Heart left ventricle (tissue), 13 donors: ENCODE data around the gene TNFAIP8L3.

Source experiments
- CTCF ChIP-seq, 12 donors: fragments of 200-600 bp; sonication (generic) in 4 of 12; IDR thresholded peaks; one replicate each; pipeline versions ENCODE4 v1.5.0 to v1.8.0; 2018 to 2022; ENCODE audit warnings: antibody characterized with exemption in 12 of 12, mild to moderate bottlenecking in 5 of 12
- POLR2A ChIP-seq, 2 donors: fragments of 450-650 bp; IDR thresholded peaks; one replicate each; pipeline ENCODE4 v1.6.1; 2017; ENCODE audit warnings: antibody characterized with exemption in 2 of 2, mild to moderate bottlenecking in 2 of 2, moderate library complexity in 2 of 2
- donor health status: ischemic (EF 13 %, LVEDD 7.1; RV severe dilation, severe dysfunction).
- donor health status: DM: no; HTN: yes; CAD: no.
- donor health status: DM: no; HTN: no; CAD: no.
- donor health status: ischemic (EF 25% LVEDD 6.9; RV normal size, moderate dysfunction).
- donor health status: ischemic (EF 25% LVEDD 5.7; RV mildly dilated, moderate dysfunction).
- donor health status: ischemic (EF 35%, LVEDD 5.7; RV mildly dilated, moderate dysfunction).
- donor health status: nonischemic (EF 11% LVEDD 7.7; RV severe dilation, severe dysfunction).
- donor health status: DM: yes; HTN: yes; CAD: no.
- donor health status: PGD.
- donor health status: ischemic (EF 29% LVEDD 5.4; RV normal size, mild dysfunction).
- donor health status: nonischemic (EF 23%, LVEDD 6.1; RV moderate dilation, normal function).

- no peak for TF ChIP-seq CTCF (IDR thresholded peaks at IDR 0.05)
- no peak for TF ChIP-seq POLR2A (IDR thresholded peaks at IDR 0.05)
These were observed 8.6 kb upstream of the TNFAIP8L3 start for GRCh38 chr15:51103330-51103729.
